Natural killer cell (primary cell): Measurements from ENCODE around the gene OR10K2. TPM values are rescaled to one million over a fixed set of nuclear protein-coding genes. Genes with fewer than 3 reads are reported as not detected.

Experiments used
- ATAC-seq, 3 donors: fragments of 150-1000 bp in 2 of 3; fragments of 200-7000 bp in 1 of 3; cut with Tn5 transposase; 1 replicate in 1 of 3; 2 replicates in 2 of 3; pipeline ENCODE4 v1.10.0; 2021; ENCODE audit warnings: mild to moderate bottlenecking in 2 of 3, moderate library complexity in 2 of 3
- DNase-seq, 2 donors: peaks; one replicate each; pipeline versions ENCODE4 v3.0.0 to v3.0.0-alpha.2; 2013 to 2021; ENCODE audit warnings: mixed read lengths in 1 of 2
- H3K27ac ChIP-seq: one replicate; pipeline ENCODE4 v1.5.1; 2013; ENCODE audit warnings: mild to moderate bottlenecking, low read length
- H3K27me3 ChIP-seq: one replicate; pipeline ENCODE4 v1.6.1; 2013; ENCODE audit warnings: low read length; ENCODE audit not compliant: control insufficient read depth, insufficient read depth
- H3K36me3 ChIP-seq: one replicate; pipeline ENCODE4 v1.6.1; 2013; ENCODE audit warnings: low read length; ENCODE audit not compliant: control insufficient read depth, insufficient read depth
- H3K4me1 ChIP-seq: one replicate; pipeline ENCODE4 v1.6.1; 2013; ENCODE audit warnings: low read length; ENCODE audit not compliant: control insufficient read depth, insufficient read depth
- H3K4me3 ChIP-seq: one replicate; pipeline ENCODE4 v1.5.1; 2013; ENCODE audit warnings: low read length
- H3K9me3 ChIP-seq: one replicate; pipeline ENCODE4 v1.6.1; 2013; ENCODE audit warnings: low read length; ENCODE audit not compliant: control insufficient read depth, insufficient read depth
- H3K27ac Mint-ChIP-seq, 2 donors: one replicate each; pipeline ENCODE4 v1.8.0; 2022; ENCODE audit warnings: mild to moderate bottlenecking in 2 of 2, mixed read lengths in 2 of 2, moderate library complexity in 1 of 2
- H3K27me3 Mint-ChIP-seq, 2 donors: one replicate each; pipeline ENCODE4 v1.8.0; 2022; ENCODE audit warnings: low read depth in 2 of 2, mixed read lengths in 2 of 2
- H3K36me3 Mint-ChIP-seq: one replicate; pipeline ENCODE4 v1.8.0; 2022; ENCODE audit warnings: mixed read lengths
- H3K4me1 Mint-ChIP-seq, 2 donors: one replicate each; pipeline ENCODE4 v1.8.0; 2022; ENCODE audit warnings: mixed read lengths in 2 of 2
- H3K4me3 Mint-ChIP-seq: one replicate; pipeline ENCODE4 v1.8.0; 2022; ENCODE audit warnings: mild to moderate bottlenecking, moderate library complexity, mixed read lengths
- H3K9me3 Mint-ChIP-seq, 2 donors: one replicate each; pipeline ENCODE4 v1.8.0; 2022; ENCODE audit warnings: mixed read lengths in 2 of 2
- WGBS: methylation state at CpG from one replicate; pipeline ENCODE4 v1.1.7; 2013; ENCODE audit warnings: missing lambda C conversion rate; ENCODE audit not compliant: insufficient coverage; 5-methylcytosine and 5-hydroxymethylcytosine counted together
- intact Hi-C: fragments of 100-400 bp; cut with micrococcal nuclease; formaldehyde crosslinking; loops from one replicate; pipeline ENCODE4 v1.14.2; 2022
- total RNA-seq, 4 donors: library from RNA; stranded (reverse); fragments of 120-200 nt in 1 of 4; gene quantifications; one replicate each; pipeline versions ENCODE4 v1.2.3 to v1.2.4, GENCODE V29; 2013 to 2022
- TF ChIP-seq, protein P1 (sequence below): fragments of 200-600 bp; IDR thresholded peaks from one replicate; pipeline ENCODE4 v1.8.0; 2022; ENCODE audit warnings: antibody characterized with exemption

OR10K2 gene, protein sequence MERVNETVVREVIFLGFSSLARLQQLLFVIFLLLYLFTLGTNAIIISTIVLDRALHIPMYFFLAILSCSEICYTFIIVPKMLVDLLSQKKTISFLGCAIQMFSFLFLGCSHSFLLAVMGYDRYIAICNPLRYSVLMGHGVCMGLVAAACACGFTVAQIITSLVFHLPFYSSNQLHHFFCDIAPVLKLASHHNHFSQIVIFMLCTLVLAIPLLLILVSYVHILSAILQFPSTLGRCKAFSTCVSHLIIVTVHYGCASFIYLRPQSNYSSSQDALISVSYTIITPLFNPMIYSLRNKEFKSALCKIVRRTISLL
- not detected for total RNA-seq
- total RNA-seq (2013) = not detected

GRCh38 chr1:158426137-158426536 is at the start of gene OR10K2:
Gene OR10K2 (minus strand): TSS chr1:158426237. CDS start chr1:158420866, 5,371 bp downstream.
- Histone ChIP-seq H3K36me3 (no peaks in the 10 kb centered on the region), H3K4me3 (no peak within 1 kb of the TSS), H3K4me1 (no peaks in the 10 kb centered on the region), H3K27ac (no peak within 1 kb of the TSS), H3K9me3 (no peaks in the 10 kb centered on the region), H3K27me3 (no peaks in the 10 kb centered on the region)
- no peaks in the 10 kb centered on the region for H3K4me1 Mint-ChIP-seq
- H3K27me3 Mint-ChIP-seq = peaks cover 30 to 43% of the 10 kb centered on the region in 2 donors
- no peak within 1 kb of the TSS for H3K4me3 Mint-ChIP-seq
- H3K36me3 Mint-ChIP-seq = peaks cover 6% of the 10 kb centered on the region
- DNase-seq (no peak), ATAC-seq (no peak)
- no peak within 1 kb of the TSS for H3K27ac Mint-ChIP-seq
- intact Hi-C loops = no loop called here
- TF ChIP-seq, protein P1, sequence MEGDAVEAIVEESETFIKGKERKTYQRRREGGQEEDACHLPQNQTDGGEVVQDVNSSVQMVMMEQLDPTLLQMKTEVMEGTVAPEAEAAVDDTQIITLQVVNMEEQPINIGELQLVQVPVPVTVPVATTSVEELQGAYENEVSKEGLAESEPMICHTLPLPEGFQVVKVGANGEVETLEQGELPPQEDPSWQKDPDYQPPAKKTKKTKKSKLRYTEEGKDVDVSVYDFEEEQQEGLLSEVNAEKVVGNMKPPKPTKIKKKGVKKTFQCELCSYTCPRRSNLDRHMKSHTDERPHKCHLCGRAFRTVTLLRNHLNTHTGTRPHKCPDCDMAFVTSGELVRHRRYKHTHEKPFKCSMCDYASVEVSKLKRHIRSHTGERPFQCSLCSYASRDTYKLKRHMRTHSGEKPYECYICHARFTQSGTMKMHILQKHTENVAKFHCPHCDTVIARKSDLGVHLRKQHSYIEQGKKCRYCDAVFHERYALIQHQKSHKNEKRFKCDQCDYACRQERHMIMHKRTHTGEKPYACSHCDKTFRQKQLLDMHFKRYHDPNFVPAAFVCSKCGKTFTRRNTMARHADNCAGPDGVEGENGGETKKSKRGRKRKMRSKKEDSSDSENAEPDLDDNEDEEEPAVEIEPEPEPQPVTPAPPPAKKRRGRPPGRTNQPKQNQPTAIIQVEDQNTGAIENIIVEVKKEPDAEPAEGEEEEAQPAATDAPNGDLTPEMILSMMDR = no peak
- WGBS = 100% methylated on average over 1 of the region's 1 CpG
- H3K9me3 Mint-ChIP-seq = peaks cover 2 to 3% of the 10 kb centered on the region in 2 donors

- no peaks in the 10 kb centered on the region for H3K9me3 Mint-ChIP-seq
- no peaks in the 10 kb centered on the region for H3K4me1 Mint-ChIP-seq
- no peaks in the 10 kb centered on the region for H3K36me3 Mint-ChIP-seq
- Histone ChIP-seq H3K4me3 (no peak within 1 kb of the TSS), H3K4me1 (no peaks in the 10 kb centered on the region), H3K27ac (no peak within 1 kb of the TSS), H3K36me3 (no peaks in the 10 kb centered on the region), H3K27me3 (peaks cover 6% of the 10 kb centered on the region), H3K9me3 (no peaks in the 10 kb centered on the region)
- intact Hi-C loops = no loop called here
- ATAC-seq (no peak), DNase-seq (no peak)
- peaks cover 20 to 46% of the 10 kb centered on the region in 2 donors for H3K27me3 Mint-ChIP-seq
- no peak within 1 kb of the TSS for H3K27ac Mint-ChIP-seq
- H3K4me3 Mint-ChIP-seq = no peak within 1 kb of the TSS
- TF ChIP-seq, protein P1 = no peak
Observed at GRCh38 chr1:158471920-158472319, 45.9 kb upstream of the OR10K2 start, which contains the start of gene OR10R2. Gene OR10R2 (plus strand): TSS chr1:158472220. CDS start chr1:158472326, 106 bp downstream.

- Histone ChIP-seq H3K36me3 (no peaks in the 10 kb centered on the region), H3K27ac (no peak within 1 kb of the TSS), H3K9me3 (no peaks in the 10 kb centered on the region), H3K4me1 (no peaks in the 10 kb centered on the region), H3K27me3 (peaks cover 2% of the 10 kb centered on the region), H3K4me3 (no peak within 1 kb of the TSS)
- Mint-ChIP-seq H3K27ac (no peak within 1 kb of the TSS), H3K36me3 (no peaks in the 10 kb centered on the region), H3K27me3 (peaks cover 21 to 36% of the 10 kb centered on the region in 2 donors), H3K4me1 (no peaks in the 10 kb centered on the region), H3K4me3 (no peak within 1 kb of the TSS), H3K9me3 (no peaks in the 10 kb centered on the region)
- ATAC-seq (no peak), DNase-seq (no peak)
- TF ChIP-seq, protein P1 = no peak
- intact Hi-C loops = no loop called here
- 90% methylated on average over 1 of the region's 2 CpGs for WGBS
Observed at GRCh38 chr1:158461534-158461933, 35.5 kb upstream of the OR10K2 start, which contains the start of gene OR10K1. Gene OR10K1 (plus strand): TSS chr1:158461834. CDS start chr1:158465562, 3,728 bp downstream.

GRCh38 chr1:158458263-158458662 is 32.2 kb upstream of the OR10K2 start:
- no peaks in the 10 kb centered on the region for H3K4me1 Mint-ChIP-seq
- H3K9me3 Mint-ChIP-seq = no peaks in the 10 kb centered on the region
- H3K9me3 ChIP-seq = no peaks in the 10 kb centered on the region
- H3K4me3 Mint-ChIP-seq = no peak overlapping the region
- ATAC-seq (no peak), DNase-seq (no peak)
- H3K36me3 ChIP-seq = no peaks in the 10 kb centered on the region
- peaks cover 3% of the 10 kb centered on the region for H3K27me3 ChIP-seq
- no peaks in the 10 kb centered on the region for H3K4me1 ChIP-seq
- no peak overlapping the region for H3K27ac ChIP-seq
- peaks cover 28 to 50% of the 10 kb centered on the region in 2 donors for H3K27me3 Mint-ChIP-seq
- TF ChIP-seq, protein P1 = no peak
- no peak overlapping the region for H3K4me3 ChIP-seq
- no peak overlapping the region for H3K27ac Mint-ChIP-seq
- intact Hi-C loops = no loop called here
- H3K36me3 Mint-ChIP-seq = no peaks in the 10 kb centered on the region
